ENCODE results near the gene NOTCH1.

GRCh38 chr9:136566553-136566895 lies 20.7 kb upstream of the NOTCH1 start:
- TF ChIP-seq, protein P1, sequence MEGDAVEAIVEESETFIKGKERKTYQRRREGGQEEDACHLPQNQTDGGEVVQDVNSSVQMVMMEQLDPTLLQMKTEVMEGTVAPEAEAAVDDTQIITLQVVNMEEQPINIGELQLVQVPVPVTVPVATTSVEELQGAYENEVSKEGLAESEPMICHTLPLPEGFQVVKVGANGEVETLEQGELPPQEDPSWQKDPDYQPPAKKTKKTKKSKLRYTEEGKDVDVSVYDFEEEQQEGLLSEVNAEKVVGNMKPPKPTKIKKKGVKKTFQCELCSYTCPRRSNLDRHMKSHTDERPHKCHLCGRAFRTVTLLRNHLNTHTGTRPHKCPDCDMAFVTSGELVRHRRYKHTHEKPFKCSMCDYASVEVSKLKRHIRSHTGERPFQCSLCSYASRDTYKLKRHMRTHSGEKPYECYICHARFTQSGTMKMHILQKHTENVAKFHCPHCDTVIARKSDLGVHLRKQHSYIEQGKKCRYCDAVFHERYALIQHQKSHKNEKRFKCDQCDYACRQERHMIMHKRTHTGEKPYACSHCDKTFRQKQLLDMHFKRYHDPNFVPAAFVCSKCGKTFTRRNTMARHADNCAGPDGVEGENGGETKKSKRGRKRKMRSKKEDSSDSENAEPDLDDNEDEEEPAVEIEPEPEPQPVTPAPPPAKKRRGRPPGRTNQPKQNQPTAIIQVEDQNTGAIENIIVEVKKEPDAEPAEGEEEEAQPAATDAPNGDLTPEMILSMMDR (IDR thresholded peaks at IDR 0.05) = no peak
- no peak for TF ChIP-seq POLR2A (IDR thresholded peaks at IDR 0.05)

All from body of pancreas (tissue), 4 donors.